GM12878 (cell line): ENCODE data around the gene CRAMP1. TPM values are rescaled to one million over a fixed set of nuclear protein-coding genes. Genes with fewer than 3 reads are reported as not detected.

Experiments
- ASH2L ChIP-seq: fragments of 300-600, 200-600 bp; sonication (generic); IDR thresholded peaks from 2 replicates; pipeline ENCODE4 v1.6.1; 2017; ENCODE audit warnings: low read depth, mild to moderate bottlenecking, borderline replicate concordance
- BRCA1 ChIP-seq: IDR thresholded peaks from 2 replicates; pipeline ENCODE4 v1.6.1; 2011; ENCODE audit warnings: low read depth, low read length, improper control_type of control experiment
- CEBPZ ChIP-seq: fragments of 150-350 bp; IDR thresholded peaks from 2 replicates; pipeline ENCODE4 v1.6.1; 2016; ENCODE audit warnings: low read depth, low read length
- CHD1 ChIP-seq: IDR thresholded peaks from 2 replicates; pipeline ENCODE4 v1.6.1; 2012; ENCODE audit warnings: low read depth, low read length, improper control_type of control experiment
- CREB1 ChIP-seq: IDR thresholded peaks from 2 replicates; pipeline ENCODE4 v1.6.1; 2012; ENCODE audit warnings: low read depth, mild to moderate bottlenecking, inconsistent platforms
- E2F4 ChIP-seq: IDR thresholded peaks from 2 replicates; pipeline ENCODE4 v1.6.1; 2012; ENCODE audit warnings: low read depth, low read length, improper control_type of control experiment
- HDGF ChIP-seq: fragments of 450-650 bp; IDR thresholded peaks from 2 replicates; pipeline ENCODE4 v1.6.1; 2016; ENCODE audit warnings: antibody characterized with exemption
- IKZF2 ChIP-seq, 2 experiments: fragments of 450-650 bp; IDR thresholded peaks; 2 replicates each; pipeline ENCODE4 v1.6.1; 2017; ENCODE audit warnings: mild to moderate bottlenecking in 2 of 2, moderate library complexity in 2 of 2
- IRF3 ChIP-seq: fragments of 450-650 bp; IDR thresholded peaks from 2 replicates; pipeline ENCODE4 v1.6.1; 2014; ENCODE audit warnings: mild to moderate bottlenecking
- MYC ChIP-seq: IDR thresholded peaks from 2 replicates; pipeline ENCODE4 v1.6.1; 2011; ENCODE audit warnings: mild to moderate bottlenecking, low read length, moderate library complexity, inconsistent platforms; ENCODE audit not compliant: insufficient read depth, insufficient replicate concordance, insufficient read length, severe bottlenecking
- NKRF ChIP-seq: fragments of 450-650 bp; conservative IDR thresholded peaks from 2 replicates; pipeline ENCODE4 v1.6.1; 2017; ENCODE audit warnings: mild to moderate bottlenecking, moderate library complexity
- NR2C1 ChIP-seq: fragments of 450-650 bp; IDR thresholded peaks from 2 replicates; pipeline ENCODE4 v1.6.1; 2017; ENCODE audit warnings: antibody characterized with exemption, mild to moderate bottlenecking, moderate library complexity
- PRDM15 ChIP-seq: fragments of 450-650 bp; formaldehyde crosslinking; IDR thresholded peaks from 2 replicates; pipeline ENCODE4 v1.4.0; 2020; ENCODE audit warnings: mild to moderate bottlenecking, moderate library complexity
- SIX5 ChIP-seq: IDR thresholded peaks from 2 replicates; pipeline ENCODE4 v1.6.1; 2011; ENCODE audit warnings: mild to moderate bottlenecking, low read depth, low read length, moderate library complexity; ENCODE audit not compliant: severe bottlenecking
- SRF ChIP-seq, 2 experiments: IDR thresholded peaks; 2 replicates each; pipeline ENCODE4 v1.6.1; 2011; ENCODE audit warnings: low read depth in 2 of 2, low read length in 2 of 2, mild to moderate bottlenecking in 1 of 2, moderate library complexity in 1 of 2
- SUZ12 ChIP-seq: fragments of 200-600 bp; sonication (generic); IDR thresholded peaks from one replicate; pipeline ENCODE4 v1.6.1; 2018; ENCODE audit warnings: antibody characterized with exemption, mild to moderate bottlenecking; ENCODE audit not compliant: unreplicated experiment
- ZNF207 ChIP-seq: fragments of 450-650 bp; IDR thresholded peaks from 2 replicates; pipeline ENCODE4 v1.6.1; 2014; ENCODE audit warnings: antibody characterized with exemption, mild to moderate bottlenecking, borderline replicate concordance
- ZNF274 ChIP-seq: IDR thresholded peaks from one replicate; pipeline ENCODE4 v1.8.0; 2011; ENCODE audit not compliant: insufficient read length, insufficient read depth
- polyA plus RNA-seq, 11 experiments: library from polyadenylated mRNA; depleted of rRNA in 4 of 11; unstranded in 6 of 11; stranded (reverse) in 5 of 11; fragments of >200 nt; fragmentation: Nextera tagmentation in 4 of 11; fragmentation: Illumina TruSeq in 1 of 11; extraction: Ambion mirVana in 4 of 11; extraction: Trizol in 1 of 11; gene quantifications; 1 replicate in 1 of 11; 2 replicates in 10 of 11; pipeline versions ENCODE4 v1.2.1 to v1.2.3, GENCODE V29; 2011 to 2016; ENCODE audit warnings: inconsistent platforms in 2 of 11, missing spikeins in 2 of 11, low read depth in 1 of 11
- total RNA-seq, 4 experiments: library from RNA; depleted of rRNA in 3 of 4; stranded (reverse); fragments of >200 nt in 3 of 4; fragmentation: Illumina TruSeq in 1 of 4; extraction: Trizol in 1 of 4; gene quantifications; 2 replicates each; pipeline versions ENCODE4 v1.2.1 to v1.2.3, GENCODE V29; 2013 to 2021

CRAMP1 gene
- total and polyA plus RNA-seq, 10 of the 15 experiments (the other 5 are each of a cell fraction or from before 2014, with no cell fraction given), result 0.37 to 9.8 (median 3.9) TPM

- TF ChIP-seq ZNF207 (no peak), CHD1 (no peak), PRDM15 (no peak), IKZF2 (IDR thresholded peaks at IDR 0.05) (no peak), HDGF (no peak), SIX5 (no peak), CREB1 (no peak), NKRF (peak; percentile 85), MYC (no peak), IRF3 (no peak), SRF (IDR thresholded peaks at IDR 0.05; ENCODE audit: low read depth in 2 of 2, low read length in 2 of 2) (no peak), ASH2L (no peak), SUZ12 (no peak), BRCA1 (no peak), CEBPZ (no peak), NR2C1 (no peak), E2F4 (no peak), ZNF274 (no peak)
These were observed 1.9 kb upstream of the CRAMP1 start (continued) for GRCh38 chr16:1610071-1610898.
